GF-D8 (cell line): ENCODE measurements around the gene CHRNA5.
"Not testable (repeated sequence)": the region's sequence is repeated elsewhere in the genome, so short reads cannot be mapped to it uniquely, and the experiment has no call there.

ENCODE experiments used
- DNase-seq: peaks from one replicate; lab custom pipeline; 2025; lab: John Stamatoyannopoulos, UW

Gene CHRNA5

GRCh38 chr15:78565097-78565950 is at the start of gene CHRNA5:
TSS of gene CHRNA5 (plus strand) at chr15:78565520. CDS start at chr15:78565720, 200 bp downstream.
- peak; percentile 62 for DNase-seq

GRCh38 chr15:78520035-78520434 is 45.3 kb upstream of the CHRNA5 start:
- not testable (repeated sequence) for DNase-seq

GRCh38 chr15:78524230-78524629 is 41.1 kb upstream of the CHRNA5 start:
- no peak for DNase-seq

- no peak for DNase-seq
Observed at GRCh38 chr15:78527325-78527724, 38.0 kb upstream of the CHRNA5 start.

GRCh38 chr15:78533331-78533730 is 32.0 kb upstream of the CHRNA5 start:
- no peak for DNase-seq

GRCh38 chr15:78536134-78536533 is 29.2 kb upstream of the CHRNA5 start:
- no peak for DNase-seq

GRCh38 chr15:78537266-78537905 is 27.9 kb upstream of the CHRNA5 start:
- DNase-seq, result no peak

- DNase-seq, result no peak
Observed at GRCh38 chr15:78538358-78538757, 27.0 kb upstream of the CHRNA5 start.

GRCh38 chr15:78539464-78540140 is 25.7 kb upstream of the CHRNA5 start:
- not testable (repeated sequence) for DNase-seq

- DNase-seq, result peak; percentile 71
Observed at GRCh38 chr15:78540141-78540870, 25.0 kb upstream of the CHRNA5 start, which contains the start of gene PSMA4. TSS of gene PSMA4 (plus strand) at chr15:78540444. CDS start at chr15:78541928, 1,484 bp downstream.

GRCh38 chr15:78540871-78541743 is 24.2 kb upstream of the CHRNA5 start:
- DNase-seq, result no peak

GRCh38 chr15:78541744-78542034 is 23.6 kb upstream of the CHRNA5 start:
- no peak for DNase-seq

GRCh38 chr15:78542647-78543046 is 22.7 kb upstream of the CHRNA5 start:
- DNase-seq, result no peak

GRCh38 chr15:78550194-78550593 is 15.1 kb upstream of the CHRNA5 start:
- no peak for DNase-seq

- no peak for DNase-seq
Observed at GRCh38 chr15:78550815-78551214, 14.5 kb upstream of the CHRNA5 start.

- DNase-seq, result no peak
Observed at GRCh38 chr15:78551902-78552301, 13.4 kb upstream of the CHRNA5 start.

- no peak for DNase-seq
Observed at GRCh38 chr15:78552597-78552996, 12.7 kb upstream of the CHRNA5 start.

GRCh38 chr15:78560201-78560600 is 5.1 kb upstream of the CHRNA5 start:
- DNase-seq, result not testable (repeated sequence)

GRCh38 chr15:78561490-78561889 is 3.8 kb upstream of the CHRNA5 start:
- DNase-seq, result no peak

- DNase-seq, result no peak
Observed at GRCh38 chr15:78563092-78563491, 2.2 kb upstream of the CHRNA5 start.

- no peak for DNase-seq
Observed at GRCh38 chr15:78564743-78565096, 600 bp upstream of the CHRNA5 start.
